Dermis lymphatic vessel endothelial cell (primary cell): ENCODE measurements around the gene SLX1A. TPM values are rescaled to one million over a fixed set of nuclear protein-coding genes. Genes with fewer than 3 reads are reported as not detected.

Experiments used
- total RNA-seq: library from RNA; depleted of rRNA; stranded (reverse); fragments of >200 nt; gene quantifications from 2 replicates; pipeline ENCODE4 v1.2.1, GENCODE V29; 2014

Gene SLX1A
- 43.8 and 54.1 TPM in 2 replicates for total RNA-seq

GRCh38 chr16:30193615-30194014 lies at the start of gene SLX1A, which contains the start of gene BOLA2B:
TSS of gene SLX1A (plus strand) at chr16:30193875. CDS start at chr16:30194085, 210 bp downstream.
TSS of gene BOLA2B (minus strand) at chr16:30193666. CDS start at chr16:30193595, 71 bp downstream.

GRCh38 chr16:30183233-30184095 lies 10.2 kb upstream of the SLX1A start, which contains the start of gene CORO1A:
TSS of gene CORO1A (plus strand) at chr16:30183602. CDS start at chr16:30185210, 1,608 bp downstream.

GRCh38 chr16:30199049-30199448 lies 5.4 kb downstream of the SLX1A start, which contains the start of gene SULT1A3:
TSS of gene SULT1A3 (plus strand) at chr16:30199255. CDS start at chr16:30200729, 1,474 bp downstream.

Other genes starting within 250 kb of the SLX1A start
- gene TMEM219, start 231.8 kb upstream of the SLX1A start, total RNA-seq, result 54.8 and 69.0 TPM in 2 replicates
- 77.8 and 79.8 TPM in 2 replicates for gene TAOK2, start 220.0 kb upstream of the SLX1A start, total RNA-seq
- gene HIRIP3, start 198.3 kb upstream of the SLX1A start, total RNA-seq, result 3.6 and 5.5 TPM in 2 replicates
- gene INO80E, start 197.6 kb upstream of the SLX1A start, total RNA-seq, result 16.6 and 17.7 TPM in 2 replicates
- gene DOC2A, start 182.8 kb upstream of the SLX1A start, total RNA-seq, result 0.09 and 0.33 TPM in 2 replicates
- not detected in 2 replicates for gene C16orf92, start 170.7 kb upstream of the SLX1A start, total RNA-seq
- not detected in 2 replicates for gene TLCD3B, start 162.6 kb upstream of the SLX1A start, total RNA-seq
- 155 and 225 TPM in 2 replicates for gene ALDOA, start 128.1 kb upstream of the SLX1A start, total RNA-seq
- gene PPP4C, start 117.9 kb upstream of the SLX1A start, total RNA-seq, result 190 and 227 TPM in 2 replicates
- 0.11 and 0.26 TPM in 2 replicates for gene TBX6, start 102.0 kb upstream of the SLX1A start, total RNA-seq
- gene YPEL3, start 97.7 kb upstream of the SLX1A start, total RNA-seq, result 22.9 and 26.1 TPM in 2 replicates
- 0.86 and 1.2 TPM in 2 replicates for gene GDPD3, start 80.3 kb upstream of the SLX1A start, total RNA-seq
- 39.7 and 43.9 TPM in 2 replicates for gene MAPK3, start 70.7 kb upstream of the SLX1A start, total RNA-seq
- gene CORO1A, start 10.3 kb upstream of the SLX1A start, total RNA-seq, result 0.76 and 1.5 TPM in 2 replicates
- 13.4 and 26.9 TPM in 2 replicates for gene BOLA2B, start 209 bp upstream of the SLX1A start, total RNA-seq
- gene SULT1A3, start 5.4 kb downstream of the SLX1A start, total RNA-seq, result 1.5 and 1.9 TPM in 2 replicates
- 0.43 and 2.0 TPM in 2 replicates for gene NPIPB13, start 54.6 kb downstream of the SLX1A start, total RNA-seq
- 33.8 and 39.9 TPM in 2 replicates for gene CD2BP2, start 161.4 kb downstream of the SLX1A start, total RNA-seq
- gene TBC1D10B, start 176.6 kb downstream of the SLX1A start, total RNA-seq, result 18.0 and 21.6 TPM in 2 replicates
- not detected in 2 replicates for gene MYL11, start 180.9 kb downstream of the SLX1A start, total RNA-seq
- 0.11 TPM in 1 of 2 replicates, not detected in the other for gene SEPTIN1, start 188.7 kb downstream of the SLX1A start, total RNA-seq
- 11.8 and 19.3 TPM in 2 replicates for gene ZNF48, start 201.5 kb downstream of the SLX1A start, total RNA-seq
- gene ZNF771, start 213.7 kb downstream of the SLX1A start, total RNA-seq, result 8.0 and 13.7 TPM in 2 replicates
- 95.3 and 120 TPM in 2 replicates for gene DCTPP1, start 236.2 kb downstream of the SLX1A start, total RNA-seq